Stimulated activated CD8-positive, alpha-beta memory T cell treated with anti-CD3 and anti-CD28 coated beads, Interleukin-7, amount 100 ng/mL, for 24 hours (primary cell): ENCODE measurements around the gene DSE.

Experiments
- DNase-seq: peaks from one replicate; pipeline ENCODE4 v3.0.0-alpha.2; 2020; ENCODE audit warnings: low read depth

The DSE gene

DNA sequence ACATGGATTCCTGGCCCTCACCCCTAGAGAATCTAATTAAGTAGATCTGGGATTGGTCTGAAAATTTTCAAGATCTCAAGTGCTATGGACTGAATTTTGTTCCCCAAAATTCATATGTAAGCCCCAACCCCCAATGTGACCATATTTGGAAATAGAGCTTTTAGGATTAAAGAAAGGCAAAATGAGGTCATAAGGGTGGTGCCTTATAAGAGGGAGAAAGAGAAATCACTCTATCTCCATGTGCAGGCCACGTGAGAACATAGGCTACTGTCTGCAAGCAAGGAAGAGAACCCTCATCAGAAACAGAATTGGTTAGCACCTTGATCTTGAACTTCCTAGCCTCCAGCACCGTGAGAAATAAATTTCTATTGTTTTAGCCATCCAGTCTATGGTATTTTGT, 8.5 kb upstream of the DSE start:
- no peak for DNase-seq

DNA sequence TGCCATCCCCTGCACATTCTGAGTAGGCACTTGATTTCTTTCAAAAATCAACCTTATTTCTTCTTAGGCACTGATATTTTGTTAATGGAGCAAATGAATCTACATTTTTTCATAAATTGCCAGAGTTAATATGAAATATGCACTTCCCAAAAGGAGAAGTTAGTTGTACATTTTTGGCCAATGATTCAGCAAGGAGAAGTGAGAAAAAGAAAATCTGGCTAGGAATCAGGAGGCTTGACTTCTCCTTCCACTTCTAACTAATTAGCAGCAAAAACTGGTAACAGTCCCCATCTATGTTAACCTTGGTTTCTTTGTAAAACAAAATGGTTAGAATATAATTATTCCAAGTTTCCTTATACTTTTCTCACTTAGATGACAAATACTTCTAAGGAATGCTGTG, 7.0 kb upstream of the DSE start:
- DNase-seq: no peak

DNA sequence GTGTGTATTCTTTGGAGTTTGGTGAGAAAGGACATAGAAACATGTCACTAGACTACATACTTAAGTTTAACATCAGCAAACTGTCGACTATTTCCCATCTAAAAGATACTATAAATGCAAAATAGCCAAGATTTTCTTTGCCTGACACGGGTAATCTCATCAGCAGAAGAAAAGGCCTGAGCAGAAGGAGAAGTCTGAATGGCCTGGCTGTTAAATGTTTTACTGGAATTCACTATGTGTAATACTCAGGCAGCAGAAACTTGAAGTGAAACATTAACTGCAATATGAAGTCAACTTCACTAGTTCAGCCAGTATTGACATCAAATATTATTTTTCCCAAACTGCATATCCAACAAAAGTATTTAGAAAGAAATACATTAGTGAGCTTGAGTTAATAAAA, 6.4 kb upstream of the DSE start:
- DNase-seq: no peak

DNA sequence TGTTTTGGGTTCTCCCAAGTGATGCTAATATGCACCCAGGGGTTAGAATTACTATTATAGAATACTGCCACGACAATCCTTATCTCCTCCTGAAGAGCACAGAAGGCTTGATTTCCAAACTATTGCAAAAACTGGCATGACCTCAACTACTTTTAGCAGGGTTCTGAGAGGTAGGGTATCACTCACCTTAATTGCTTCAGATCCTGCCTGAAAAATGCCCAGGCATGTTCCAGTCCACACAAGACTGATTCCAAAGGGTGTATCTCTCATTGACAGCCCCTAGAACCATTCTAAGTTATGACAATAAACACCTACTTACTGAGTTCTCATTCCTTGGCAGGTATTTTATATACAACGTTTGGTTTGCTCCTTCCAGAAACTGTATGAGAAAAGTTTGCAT, 5.0 kb upstream of the DSE start:
- DNase-seq: no peak

DNA sequence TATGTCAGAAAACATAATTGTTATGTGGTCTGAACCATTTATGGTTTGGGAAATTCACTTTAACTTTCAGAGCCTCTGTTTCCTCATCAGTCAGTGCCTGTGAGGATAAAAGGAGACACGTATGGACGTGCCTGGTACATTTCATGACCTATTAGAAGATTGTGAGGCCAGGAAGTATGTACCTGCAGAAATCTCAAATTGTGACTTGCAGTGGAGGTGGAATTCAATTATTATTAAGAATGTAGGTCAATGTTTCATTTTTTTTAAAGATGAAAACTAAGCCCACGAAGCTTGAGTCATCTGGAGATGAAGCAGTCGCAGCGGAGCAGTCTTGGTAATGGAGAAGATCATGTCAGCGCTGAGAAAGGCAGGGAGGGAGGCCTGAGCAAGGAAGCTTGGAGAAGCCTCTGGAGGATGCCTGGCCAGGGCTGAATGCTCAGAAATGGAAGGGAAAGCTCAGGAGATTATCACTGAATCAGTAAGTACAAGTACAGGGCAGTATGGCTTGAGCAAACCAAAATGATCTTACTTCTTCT, 3.9 kb upstream of the DSE start:
- DNase-seq: no peak

DNA sequence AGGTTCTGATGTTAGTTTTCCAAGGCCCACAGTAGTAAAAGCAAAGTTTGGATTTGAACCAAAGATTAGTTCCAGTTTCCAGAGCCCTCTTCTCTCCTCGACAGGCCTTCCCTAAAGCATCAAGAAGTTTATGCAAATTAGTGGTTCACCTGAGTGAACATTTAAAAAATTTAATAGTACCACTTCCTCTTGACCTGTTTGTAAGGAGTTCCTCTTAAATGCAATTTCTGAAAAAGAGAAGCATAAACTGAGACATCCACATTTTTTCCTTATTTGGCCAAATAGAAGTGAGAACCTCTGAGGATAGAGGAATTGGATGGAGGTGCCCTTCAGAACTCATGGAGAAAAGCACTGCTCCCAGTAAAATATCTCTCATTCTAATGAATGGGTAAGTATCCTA, 1.2 kb upstream of the DSE start:
- DNase-seq: no peak

DNA sequence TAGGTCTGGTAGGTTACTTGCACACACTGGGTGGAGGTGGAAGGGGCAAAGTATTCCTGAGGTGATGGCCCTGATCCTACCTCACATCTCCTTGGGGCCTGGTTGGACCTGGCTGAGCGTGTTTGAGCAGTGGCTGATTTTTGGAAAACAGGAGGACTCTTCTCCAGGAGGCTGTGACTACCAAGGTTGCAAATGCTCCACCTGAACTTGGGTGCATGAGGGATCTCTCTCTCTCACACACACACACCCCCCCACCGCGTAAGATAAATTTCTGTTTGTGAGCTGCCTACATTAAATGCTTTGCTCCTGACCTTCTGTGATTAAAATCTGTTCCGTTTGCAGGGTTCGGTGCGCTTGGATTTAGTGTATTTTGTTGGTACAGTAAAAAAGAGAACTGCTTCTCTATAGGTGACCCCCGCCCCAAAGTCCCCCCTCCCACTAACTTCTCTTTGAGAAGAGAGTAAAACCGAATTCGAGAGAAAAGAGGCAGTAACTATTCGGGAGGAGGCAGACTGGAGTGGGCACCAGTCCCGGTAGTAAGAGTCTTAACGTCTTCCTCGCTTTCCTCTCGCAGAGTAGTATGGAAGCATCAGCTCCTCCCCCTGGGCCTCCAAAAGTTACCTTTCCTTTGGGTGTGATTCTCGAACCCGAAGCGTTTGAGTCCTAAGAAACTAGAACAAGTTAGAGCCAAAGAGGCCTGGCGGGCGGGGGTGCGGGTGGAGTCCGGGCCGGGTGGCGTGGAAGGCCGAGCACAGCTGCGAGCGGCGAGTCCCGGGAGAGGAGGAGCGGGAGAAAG, 585 bp upstream of the DSE start:
- no peak for DNase-seq

DNA sequence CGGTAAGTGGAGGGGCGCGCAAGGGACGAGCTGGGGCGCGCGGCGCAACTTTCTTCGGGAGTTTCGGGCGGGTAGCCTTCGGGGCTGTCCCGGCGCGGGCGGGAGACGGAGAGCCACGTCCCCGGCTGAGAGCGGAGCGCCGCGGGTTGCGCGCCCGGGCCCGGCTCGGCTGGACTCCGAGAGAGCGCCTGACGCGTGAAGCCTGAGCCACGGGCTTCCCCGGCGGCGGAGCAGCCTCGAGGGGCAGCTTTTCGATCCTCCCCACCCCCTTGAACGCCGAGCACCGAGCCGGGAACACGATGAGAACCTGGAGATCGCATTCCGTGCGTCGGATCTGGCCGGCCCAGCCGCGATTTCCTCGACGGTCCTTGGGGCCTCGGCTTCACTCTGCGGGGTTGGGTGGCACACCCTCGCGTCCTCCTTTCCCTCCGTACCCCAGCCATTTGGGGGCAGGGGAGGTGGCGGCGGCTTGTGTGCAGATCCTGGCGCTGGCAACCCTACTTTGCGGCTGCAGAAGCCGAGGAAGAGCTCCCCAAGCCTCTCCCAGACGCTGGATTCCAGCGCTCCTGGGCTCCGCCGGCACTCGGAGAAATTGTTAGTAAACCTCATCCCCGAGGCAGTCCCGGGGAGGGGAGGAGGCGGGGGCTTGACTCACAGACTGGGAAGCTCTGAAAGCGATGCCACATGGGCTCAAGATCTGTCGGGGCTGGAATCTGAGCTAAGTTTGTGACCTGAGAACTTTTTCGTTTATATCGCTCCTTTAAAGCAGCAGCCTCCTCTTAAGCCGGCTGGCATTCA, 572 bp downstream of the DSE start:
- DNase-seq: peak; percentile 1

DNA sequence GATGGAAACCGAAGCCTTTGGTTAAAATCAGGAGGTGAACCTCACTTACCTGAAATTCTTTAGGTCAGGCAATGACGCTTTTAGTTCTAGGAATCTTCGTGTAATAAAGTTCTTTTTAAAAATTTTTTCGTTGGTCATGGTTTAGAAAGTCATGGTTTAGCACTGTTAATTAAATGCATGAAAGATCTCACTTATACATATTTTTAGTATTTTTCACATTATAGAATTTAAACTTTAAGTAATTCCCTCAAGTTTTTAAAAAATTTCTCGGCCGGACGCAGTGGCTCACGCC, 1.1 kb downstream of the DSE start:
- DNase-seq: no peak

DNA sequence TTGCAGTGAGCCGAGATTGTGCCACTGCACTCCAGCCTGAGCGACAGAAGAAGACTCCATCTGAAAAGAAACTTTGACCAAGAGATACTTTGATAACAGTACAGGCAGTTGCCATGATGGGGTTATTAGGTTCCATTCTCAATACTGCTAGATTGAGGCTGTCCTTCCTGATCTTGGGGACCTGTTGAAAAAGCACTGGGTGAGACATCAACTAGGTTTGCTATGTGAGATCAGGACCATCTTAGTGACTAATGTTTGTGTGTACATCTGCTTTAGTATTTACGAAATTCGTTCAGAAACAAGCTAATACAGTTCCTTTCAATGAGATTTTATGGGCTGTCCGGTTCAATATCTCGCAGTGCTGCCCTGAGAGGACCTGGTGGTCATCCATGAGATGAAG, 2.6 kb downstream of the DSE start:
- no peak for DNase-seq

DNA sequence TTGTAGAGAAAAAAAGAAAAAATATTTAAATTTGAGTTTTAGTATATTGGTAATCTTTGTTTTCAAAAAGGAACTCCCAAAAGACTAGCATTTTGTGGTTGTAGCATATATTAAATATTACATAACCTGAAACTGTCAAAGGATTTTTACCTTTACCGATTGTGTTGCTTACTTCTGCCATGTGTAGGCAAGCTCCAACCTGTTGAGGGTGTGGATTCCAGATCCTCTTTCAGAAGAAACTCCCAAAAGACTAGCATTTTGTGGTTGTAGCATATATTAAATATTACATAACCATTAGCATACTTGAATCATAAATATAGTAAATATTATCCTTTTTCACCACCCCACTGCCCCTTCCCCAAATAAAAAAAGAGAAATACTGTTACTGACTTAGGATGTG, 3.2 kb downstream of the DSE start:
- DNase-seq: no peak

DNA sequence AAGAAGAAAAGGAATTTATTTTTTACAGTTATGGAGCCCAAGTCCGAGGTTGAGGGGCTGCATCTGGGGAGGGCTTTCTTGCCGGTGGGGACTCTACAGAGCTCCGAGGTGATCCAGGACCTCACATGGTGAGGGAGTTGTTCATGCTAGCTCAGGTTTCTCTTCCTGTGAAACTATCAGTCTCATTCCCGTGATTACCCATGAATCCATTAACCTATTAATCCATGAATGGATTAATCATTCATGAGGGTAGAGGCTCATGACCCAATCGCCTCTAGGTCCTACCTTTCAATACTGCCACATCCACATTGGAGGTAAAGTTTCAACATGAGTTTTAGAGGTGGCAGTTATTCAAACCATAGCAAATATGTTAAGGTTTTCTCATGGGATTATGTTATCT, 3.8 kb downstream of the DSE start:
- DNase-seq: no peak

DNA sequence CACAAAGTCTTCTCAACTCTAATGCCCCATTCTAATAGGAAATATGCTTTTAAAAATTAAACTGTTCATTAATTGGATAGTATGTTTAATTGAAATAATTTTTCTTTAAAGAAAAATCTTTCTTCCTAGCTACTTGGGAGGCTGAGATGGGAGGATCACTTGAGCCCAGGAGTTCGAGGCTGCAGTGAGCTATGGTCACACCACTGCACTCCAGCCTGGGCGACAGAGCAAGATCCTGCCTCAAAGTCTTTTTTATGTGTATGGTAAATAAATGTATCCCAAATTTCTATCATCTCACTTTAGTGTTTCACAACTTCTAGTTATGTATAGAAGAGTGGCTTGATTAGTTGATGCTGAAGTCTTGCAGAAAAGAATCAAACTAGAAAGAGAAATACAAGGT, 4.5 kb downstream of the DSE start:
- no peak for DNase-seq

DNA sequence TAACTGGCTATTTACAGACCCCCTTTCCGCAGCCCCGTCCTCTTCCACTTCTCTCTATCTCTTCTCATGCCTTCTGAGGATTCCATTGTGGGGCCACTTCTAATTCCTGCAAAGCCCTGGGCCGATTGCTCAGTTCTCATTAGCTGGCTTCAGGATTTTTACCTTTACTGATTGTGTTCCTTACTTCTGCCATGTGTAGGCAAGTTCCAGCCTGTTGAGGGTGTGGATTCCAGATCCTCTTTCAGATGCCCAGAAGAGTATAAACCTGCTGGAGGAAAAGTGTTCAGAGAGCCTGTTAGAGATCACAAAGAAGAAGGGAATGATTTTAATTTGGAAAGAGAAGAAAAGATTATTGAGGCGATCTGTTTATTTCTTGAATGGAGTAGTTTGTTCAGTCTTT, 5.4 kb downstream of the DSE start:
- no peak for DNase-seq

DNA sequence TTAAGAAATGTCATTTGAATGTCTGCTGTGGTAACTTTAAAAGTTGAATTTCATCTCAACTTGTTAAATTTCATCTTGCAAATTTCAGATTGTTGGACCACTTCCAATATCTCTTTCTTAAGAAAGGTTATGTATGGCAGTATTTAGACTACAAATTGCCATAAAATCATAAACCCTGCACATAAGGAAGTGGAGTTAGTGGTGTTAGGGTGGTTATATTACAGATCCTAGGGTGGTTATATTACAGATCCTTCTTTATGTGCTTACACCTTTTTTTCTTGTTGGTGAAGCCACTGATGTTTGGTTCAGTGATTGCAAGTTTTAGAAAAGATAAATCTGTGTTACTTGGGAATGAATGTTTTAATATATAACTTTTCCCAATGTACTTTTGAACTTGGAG, 9.0 kb downstream of the DSE start:
- no peak for DNase-seq

DNA sequence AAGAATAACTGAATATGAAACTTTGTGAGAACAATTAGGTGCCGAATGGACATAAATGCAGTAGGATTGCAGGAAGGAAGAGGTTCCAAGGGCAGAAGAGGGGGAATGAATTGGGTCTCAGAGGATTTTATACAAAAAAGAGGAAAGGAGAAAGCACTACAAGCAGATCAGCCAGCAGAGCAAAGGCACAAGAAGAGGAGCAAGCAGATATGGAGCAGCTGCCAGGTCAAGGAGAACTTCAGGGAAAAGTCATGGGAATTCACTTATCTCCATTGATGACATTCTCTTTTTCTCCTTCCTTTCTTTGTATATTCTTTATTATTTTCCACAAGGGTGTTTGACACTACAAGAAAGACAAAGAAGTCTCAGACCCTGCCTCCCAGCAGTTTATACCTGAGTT, 9.6 kb downstream of the DSE start:
- DNase-seq: no peak

DNA sequence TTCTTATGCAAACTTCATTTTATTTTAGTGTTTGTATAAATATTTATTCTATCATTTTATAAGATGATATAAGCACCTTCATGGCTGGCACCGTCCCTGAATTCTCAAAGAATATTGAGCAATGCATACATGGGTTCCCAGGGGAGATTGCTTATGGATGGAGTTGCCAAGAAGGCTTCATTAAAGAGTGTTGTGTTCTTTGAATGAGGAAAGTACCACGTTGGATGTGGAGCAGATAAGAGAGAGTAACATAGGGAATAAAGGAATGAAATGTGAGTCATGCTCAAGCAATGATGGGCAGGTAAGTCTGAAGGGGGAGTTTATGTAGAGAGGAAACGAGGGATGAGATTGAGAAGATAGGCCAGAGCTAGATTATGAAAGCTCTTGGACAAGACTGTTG, 10.3 kb downstream of the DSE start:
- DNase-seq: no peak

DNA sequence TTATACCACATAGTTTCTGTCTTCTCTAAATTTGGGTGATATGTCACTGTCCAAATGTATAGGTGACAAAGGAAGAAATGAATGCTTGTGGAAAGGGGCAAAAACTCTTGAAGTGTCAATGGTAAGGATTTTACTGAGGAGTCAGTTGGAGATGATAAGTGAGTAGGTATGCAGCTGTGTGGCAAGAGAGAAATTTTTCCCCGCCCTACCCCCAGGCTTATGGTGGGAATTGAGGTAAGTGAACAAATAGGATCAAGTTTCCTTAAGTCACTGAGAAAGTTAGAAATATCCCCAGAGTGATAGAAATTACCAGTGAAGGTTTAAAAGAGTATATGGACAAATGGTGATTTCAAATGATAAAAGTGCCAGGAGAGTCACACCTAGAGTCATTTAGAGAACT, 11.8 kb downstream of the DSE start:
- DNase-seq: no peak

DNA sequence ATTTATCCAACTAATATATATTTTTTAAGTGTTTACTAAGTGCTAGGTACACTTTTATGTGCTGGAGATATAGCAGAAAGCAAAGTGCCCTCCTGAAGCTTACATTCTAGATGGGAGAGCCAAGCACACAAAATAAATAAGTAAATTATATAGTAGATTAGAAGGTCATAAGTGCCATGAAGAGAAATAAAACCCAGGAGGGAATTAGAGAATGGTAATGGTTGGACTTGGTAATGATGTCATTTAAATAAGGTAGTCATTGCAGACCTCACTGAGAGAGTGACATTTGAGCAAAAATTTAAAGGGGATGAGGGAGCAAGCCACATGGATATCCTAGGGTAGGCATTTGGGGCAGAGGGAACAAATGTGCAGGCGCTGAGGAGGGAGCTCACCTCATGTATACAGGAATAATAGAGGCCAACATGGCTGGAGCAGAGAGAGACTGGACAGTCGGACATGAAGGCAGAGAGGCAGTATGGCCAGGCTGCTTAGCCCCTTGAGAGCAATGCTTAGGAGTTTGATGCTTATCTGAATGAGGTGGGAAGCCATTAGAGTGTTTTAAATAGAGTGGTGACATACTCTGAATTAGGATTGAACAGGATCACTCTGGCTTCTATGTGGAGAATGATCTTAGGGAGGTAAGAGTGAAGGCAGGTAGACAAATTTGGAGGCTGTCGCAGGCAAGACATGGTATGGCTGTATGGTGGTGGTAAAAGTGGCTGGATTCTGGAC, 14.1 kb downstream of the DSE start:
- no peak for DNase-seq

DNA sequence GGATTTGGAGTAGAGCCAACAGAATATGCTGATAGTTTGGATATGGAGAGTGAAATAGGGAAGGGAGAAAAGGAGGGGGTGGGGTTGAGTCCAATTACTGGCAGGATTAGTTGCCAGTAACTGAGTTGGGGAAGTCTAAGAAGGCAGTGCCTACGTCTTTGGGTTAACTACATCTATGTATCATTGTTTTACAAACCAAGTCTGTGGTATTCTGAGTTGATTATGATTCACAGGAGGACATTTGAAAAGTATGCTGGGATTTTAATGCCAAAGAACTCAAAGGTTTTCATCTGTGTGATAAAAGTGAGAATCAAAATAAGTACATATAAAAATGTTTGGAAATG, 14.7 kb downstream of the DSE start:
- DNase-seq: no peak

DNA sequence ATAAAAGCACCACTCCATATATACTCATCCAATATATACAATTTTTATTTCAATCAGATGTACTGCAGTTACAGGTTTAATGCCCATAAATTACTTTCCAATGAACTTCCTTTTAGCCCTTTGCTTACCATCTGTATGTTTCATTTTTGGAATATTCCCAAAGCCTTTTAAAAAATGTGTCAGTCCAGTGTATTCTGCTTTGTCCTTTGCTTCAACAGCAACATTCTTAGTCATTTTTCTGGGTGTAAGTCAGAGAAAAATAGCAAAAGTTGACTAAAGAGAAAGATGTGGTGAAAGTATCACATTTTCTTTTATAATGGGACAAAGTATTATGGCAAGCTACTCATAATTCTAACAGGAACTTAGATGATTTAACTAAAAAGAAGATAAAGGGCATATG, 15.2 kb downstream of the DSE start:
- no peak for DNase-seq

DNA sequence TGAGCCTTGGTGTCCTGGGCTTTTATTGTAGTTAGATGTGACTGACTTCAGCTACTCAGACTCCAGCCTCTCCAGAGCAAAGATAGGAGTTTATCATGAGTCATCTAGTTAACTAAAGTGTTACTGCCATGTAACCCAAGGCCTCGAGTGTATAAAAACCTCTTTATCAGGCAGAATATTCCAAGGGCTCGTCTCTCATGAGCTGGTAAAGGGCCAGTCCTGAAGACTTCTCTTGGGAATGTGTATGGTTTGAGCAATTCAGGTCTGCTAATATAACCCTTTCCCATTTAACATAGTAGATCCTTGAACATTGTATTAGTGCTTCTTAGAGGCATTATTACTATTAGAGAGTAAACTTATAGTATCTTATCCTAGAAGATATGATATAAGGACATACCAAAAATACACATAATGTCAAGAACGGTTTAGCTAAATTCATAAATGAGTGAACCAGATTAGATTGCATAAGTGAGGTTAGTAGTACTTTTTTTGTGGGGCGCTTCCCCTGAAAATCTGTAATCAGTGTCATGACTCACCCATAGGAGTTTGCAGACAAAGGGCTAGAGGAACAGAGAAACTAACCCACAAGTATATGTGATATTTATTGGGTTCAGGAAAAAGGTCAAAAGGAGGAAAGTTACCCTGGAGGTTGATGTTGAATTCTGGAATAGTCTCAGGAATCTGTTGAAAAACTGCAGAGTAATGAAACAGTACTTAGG, 16.0 kb downstream of the DSE start:
- no peak for DNase-seq

DNA sequence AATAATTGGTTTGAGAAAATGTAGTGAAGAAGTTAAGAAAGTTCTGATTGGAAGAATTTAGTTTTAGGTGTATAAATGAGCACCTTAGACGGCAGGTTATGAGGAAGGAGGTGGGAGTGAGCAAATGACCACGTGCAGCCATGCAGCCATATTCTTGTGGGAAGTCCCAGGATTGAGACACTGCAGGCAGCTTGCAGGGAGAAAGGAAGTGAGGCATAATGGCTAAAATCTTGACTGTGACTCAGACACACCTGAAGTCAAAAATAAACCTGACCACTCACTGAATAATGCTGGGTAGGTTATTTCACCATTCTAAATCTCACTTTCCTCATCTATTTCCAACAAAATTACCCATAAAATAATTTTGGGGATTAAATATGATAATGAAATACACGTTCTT, 16.6 kb downstream of the DSE start:
- DNase-seq: no peak
